ENCODE data around the gene FGD2.

DNA sequence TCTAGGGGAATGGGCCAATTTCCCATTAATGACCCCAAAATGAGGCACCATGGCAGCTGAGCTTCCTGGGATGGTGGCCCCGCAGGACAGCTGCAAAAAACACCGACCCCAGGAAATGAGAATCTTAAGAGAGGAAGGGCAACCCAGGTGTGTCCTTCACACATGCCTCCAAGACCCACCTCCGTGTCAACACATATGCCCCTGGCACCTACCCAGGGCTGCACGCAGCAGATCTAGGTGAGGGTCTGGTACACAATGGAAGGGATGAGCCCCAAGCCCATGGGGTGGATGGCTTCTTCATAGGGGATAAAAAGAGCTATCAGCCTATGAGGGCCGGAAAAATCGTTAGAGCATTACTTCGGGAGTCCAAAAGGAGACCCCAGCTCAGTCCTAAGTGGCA is 28.9 kb upstream of the FGD2 start:
- TF ChIP-seq POLR2AphosphoS5 (IDR thresholded peaks at IDR 0.05; ENCODE audit: low read length) (no peak), TAF1 (IDR thresholded peaks at IDR 0.05; ENCODE audit: borderline replicate concordance, low read depth, low read length) (no peak), HDGF (IDR thresholded peaks at IDR 0.05) (no peak), NRF1 (conservative IDR thresholded peaks at IDR 0.05; ENCODE audit: low read depth, low read length) (no peak), HDAC6 (IDR thresholded peaks at IDR 0.05; ENCODE audit: unreplicated experiment) (no peak), STAT1 (conservative IDR thresholded peaks at IDR 0.05) (no peak), BACH1 (IDR thresholded peaks at IDR 0.05; ENCODE audit: borderline replicate concordance) (no peak), SUPT20H (IDR thresholded peaks at IDR 0.05; ENCODE audit: borderline replicate concordance, control insufficient read depth, low read depth, low read length) (no peak), EZH2 (IDR thresholded peaks at IDR 0.05; ENCODE audit: borderline replicate concordance, control insufficient read depth, low read depth, low read length) (no peak)
- TF ChIP-seq, protein P1, sequence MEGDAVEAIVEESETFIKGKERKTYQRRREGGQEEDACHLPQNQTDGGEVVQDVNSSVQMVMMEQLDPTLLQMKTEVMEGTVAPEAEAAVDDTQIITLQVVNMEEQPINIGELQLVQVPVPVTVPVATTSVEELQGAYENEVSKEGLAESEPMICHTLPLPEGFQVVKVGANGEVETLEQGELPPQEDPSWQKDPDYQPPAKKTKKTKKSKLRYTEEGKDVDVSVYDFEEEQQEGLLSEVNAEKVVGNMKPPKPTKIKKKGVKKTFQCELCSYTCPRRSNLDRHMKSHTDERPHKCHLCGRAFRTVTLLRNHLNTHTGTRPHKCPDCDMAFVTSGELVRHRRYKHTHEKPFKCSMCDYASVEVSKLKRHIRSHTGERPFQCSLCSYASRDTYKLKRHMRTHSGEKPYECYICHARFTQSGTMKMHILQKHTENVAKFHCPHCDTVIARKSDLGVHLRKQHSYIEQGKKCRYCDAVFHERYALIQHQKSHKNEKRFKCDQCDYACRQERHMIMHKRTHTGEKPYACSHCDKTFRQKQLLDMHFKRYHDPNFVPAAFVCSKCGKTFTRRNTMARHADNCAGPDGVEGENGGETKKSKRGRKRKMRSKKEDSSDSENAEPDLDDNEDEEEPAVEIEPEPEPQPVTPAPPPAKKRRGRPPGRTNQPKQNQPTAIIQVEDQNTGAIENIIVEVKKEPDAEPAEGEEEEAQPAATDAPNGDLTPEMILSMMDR (IDR thresholded peaks at IDR 0.05 in 2 of 3, conservative IDR thresholded peaks at IDR 0.05 in 1 of 3; ENCODE audit: control insufficient read depth in 2 of 3, extremely low read depth in 1 of 3, insufficient read depth in 1 of 3, low read depth in 3 of 3, low read length in 3 of 3), result no peak
- TF ChIP-seq, protein P2, sequence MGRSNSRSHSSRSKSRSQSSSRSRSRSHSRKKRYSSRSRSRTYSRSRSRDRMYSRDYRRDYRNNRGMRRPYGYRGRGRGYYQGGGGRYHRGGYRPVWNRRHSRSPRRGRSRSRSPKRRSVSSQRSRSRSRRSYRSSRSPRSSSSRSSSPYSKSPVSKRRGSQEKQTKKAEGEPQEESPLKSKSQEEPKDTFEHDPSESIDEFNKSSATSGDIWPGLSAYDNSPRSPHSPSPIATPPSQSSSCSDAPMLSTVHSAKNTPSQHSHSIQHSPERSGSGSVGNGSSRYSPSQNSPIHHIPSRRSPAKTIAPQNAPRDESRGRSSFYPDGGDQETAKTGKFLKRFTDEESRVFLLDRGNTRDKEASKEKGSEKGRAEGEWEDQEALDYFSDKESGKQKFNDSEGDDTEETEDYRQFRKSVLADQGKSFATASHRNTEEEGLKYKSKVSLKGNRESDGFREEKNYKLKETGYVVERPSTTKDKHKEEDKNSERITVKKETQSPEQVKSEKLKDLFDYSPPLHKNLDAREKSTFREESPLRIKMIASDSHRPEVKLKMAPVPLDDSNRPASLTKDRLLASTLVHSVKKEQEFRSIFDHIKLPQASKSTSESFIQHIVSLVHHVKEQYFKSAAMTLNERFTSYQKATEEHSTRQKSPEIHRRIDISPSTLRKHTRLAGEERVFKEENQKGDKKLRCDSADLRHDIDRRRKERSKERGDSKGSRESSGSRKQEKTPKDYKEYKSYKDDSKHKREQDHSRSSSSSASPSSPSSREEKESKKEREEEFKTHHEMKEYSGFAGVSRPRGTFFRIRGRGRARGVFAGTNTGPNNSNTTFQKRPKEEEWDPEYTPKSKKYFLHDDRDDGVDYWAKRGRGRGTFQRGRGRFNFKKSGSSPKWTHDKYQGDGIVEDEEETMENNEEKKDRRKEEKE (IDR thresholded peaks at IDR 0.05), result no peak
- TF ChIP-seq, protein P3, sequence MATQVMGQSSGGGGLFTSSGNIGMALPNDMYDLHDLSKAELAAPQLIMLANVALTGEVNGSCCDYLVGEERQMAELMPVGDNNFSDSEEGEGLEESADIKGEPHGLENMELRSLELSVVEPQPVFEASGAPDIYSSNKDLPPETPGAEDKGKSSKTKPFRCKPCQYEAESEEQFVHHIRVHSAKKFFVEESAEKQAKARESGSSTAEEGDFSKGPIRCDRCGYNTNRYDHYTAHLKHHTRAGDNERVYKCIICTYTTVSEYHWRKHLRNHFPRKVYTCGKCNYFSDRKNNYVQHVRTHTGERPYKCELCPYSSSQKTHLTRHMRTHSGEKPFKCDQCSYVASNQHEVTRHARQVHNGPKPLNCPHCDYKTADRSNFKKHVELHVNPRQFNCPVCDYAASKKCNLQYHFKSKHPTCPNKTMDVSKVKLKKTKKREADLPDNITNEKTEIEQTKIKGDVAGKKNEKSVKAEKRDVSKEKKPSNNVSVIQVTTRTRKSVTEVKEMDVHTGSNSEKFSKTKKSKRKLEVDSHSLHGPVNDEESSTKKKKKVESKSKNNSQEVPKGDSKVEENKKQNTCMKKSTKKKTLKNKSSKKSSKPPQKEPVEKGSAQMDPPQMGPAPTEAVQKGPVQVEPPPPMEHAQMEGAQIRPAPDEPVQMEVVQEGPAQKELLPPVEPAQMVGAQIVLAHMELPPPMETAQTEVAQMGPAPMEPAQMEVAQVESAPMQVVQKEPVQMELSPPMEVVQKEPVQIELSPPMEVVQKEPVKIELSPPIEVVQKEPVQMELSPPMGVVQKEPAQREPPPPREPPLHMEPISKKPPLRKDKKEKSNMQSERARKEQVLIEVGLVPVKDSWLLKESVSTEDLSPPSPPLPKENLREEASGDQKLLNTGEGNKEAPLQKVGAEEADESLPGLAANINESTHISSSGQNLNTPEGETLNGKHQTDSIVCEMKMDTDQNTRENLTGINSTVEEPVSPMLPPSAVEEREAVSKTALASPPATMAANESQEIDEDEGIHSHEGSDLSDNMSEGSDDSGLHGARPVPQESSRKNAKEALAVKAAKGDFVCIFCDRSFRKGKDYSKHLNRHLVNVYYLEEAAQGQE (IDR thresholded peaks at IDR 0.05; ENCODE audit: low read depth, low read length), result no peak
